HG03354 (cell line): ENCODE results near the gene PRKAB1.
A peak's percentile ranks its signal among the peaks of the same experiment; 100 is the strongest.

Experiments used
- ATAC-seq: cut with Tn5 transposase; IDR thresholded peaks from one replicate; pipeline ENCODE4 v1.9.1; 2021; ENCODE audit warnings: mild to moderate bottlenecking; ENCODE audit not compliant: unreplicated experiment, poor library complexity, severe bottlenecking

Gene PRKAB1

GRCh38 chr12:119681728-119682638 is 14.1 kb downstream of the PRKAB1 start:
- ATAC-seq: peak; percentile 49

GRCh38 chr12:119682639-119683252 is 14.8 kb downstream of the PRKAB1 start:
- ATAC-seq: no peak

GRCh38 chr12:119683413-119683812 is 15.5 kb downstream of the PRKAB1 start:
- no peak for ATAC-seq

DNA sequence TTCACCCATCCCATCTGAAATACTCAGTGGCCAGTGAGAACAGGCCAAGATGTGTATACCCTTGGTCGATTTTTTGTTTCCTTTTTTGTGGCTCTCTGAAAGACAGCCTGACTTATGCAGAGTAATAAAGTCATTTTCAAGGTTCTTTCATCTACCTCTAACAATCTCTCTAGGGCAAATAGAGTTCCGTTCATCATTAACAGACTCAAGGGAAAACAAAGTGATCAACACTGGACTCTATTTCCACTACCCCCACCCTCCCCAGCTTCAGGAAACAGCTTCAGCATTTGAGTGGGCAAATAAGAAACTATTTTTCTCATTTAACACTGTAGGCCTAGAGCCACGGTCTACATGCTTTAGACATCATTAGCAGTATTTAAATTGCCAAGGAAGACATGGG is 15.9 kb downstream of the PRKAB1 start:
- no peak for ATAC-seq

DNA sequence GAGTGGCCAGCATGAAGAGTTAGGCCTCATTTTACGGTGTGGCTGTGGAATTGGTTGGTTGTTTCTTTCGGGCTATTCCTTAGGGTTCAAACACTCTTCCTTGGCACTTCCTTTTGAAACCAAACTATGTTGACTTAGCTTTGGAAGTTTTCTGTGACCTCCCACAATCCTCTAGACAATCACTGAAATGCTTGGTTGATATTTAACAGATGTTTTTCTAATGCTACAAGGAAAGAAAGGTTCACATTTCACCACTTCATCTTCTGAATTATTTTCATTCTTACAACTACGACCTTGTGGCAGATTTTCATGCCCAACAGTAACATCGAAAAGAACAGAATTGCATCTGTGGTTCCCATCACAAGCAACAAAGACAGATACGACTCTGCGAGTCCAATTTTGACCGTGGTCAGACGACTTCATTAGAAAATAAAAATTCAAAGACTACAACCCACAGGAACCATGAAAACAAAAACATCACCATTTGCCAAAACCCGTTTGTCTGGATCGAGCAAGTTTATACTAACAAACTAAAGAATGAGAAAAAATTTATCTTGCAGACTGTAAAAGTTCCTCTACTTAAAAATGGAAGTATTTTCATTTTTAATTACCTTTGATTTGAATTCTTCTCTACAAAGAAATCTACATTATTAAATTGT is 16.9 kb downstream of the PRKAB1 start:
- no peak for ATAC-seq

DNA sequence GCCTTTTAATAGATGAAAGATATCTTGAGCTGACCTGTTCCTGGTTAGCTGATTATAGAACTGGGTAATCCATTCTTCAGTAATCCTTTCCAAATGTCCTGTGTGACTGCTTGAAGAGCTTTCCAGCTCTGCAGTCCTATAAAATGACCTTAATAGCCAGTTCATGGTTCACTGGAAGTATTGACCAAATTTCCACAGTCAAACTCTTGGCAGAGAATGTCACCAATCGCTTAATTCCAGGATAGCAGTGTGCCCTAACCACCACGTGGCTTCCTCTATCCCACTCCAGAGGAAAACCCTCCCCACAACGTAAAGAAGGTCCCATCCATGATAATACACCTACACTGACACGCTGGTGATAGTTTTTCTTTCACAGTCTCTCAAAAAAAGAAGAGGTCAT is 17.4 kb downstream of the PRKAB1 start:
- no peak for ATAC-seq

GRCh38 chr12:119686355-119686754 is 18.4 kb downstream of the PRKAB1 start:
- no peak for ATAC-seq

DNA sequence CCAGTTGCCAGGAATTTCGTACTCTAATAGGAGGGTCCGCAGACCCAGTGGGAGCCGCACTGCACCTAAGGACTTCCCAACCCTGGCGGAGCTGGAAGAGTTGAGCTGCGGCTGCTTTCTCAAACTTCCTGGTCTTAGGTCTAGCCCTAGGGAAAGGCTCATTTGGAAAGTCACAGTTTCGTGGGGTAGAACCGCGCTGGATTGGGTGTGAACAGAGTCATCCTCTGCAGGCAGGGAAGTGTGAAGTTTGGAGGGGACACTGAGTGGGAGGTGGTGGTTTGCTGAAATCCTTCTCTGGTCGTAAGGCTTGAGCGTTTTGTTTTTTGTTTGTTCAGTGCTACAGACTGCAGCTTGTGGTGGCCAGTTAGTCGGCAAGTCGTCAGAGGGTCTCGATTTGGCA is 18.8 kb downstream of the PRKAB1 start:
- no peak for ATAC-seq

GRCh38 chr12:119687406-119687805 is 19.5 kb downstream of the PRKAB1 start:
- ATAC-seq: no peak

GRCh38 chr12:119687879-119688278 is 19.9 kb downstream of the PRKAB1 start:
- ATAC-seq: no peak

DNA sequence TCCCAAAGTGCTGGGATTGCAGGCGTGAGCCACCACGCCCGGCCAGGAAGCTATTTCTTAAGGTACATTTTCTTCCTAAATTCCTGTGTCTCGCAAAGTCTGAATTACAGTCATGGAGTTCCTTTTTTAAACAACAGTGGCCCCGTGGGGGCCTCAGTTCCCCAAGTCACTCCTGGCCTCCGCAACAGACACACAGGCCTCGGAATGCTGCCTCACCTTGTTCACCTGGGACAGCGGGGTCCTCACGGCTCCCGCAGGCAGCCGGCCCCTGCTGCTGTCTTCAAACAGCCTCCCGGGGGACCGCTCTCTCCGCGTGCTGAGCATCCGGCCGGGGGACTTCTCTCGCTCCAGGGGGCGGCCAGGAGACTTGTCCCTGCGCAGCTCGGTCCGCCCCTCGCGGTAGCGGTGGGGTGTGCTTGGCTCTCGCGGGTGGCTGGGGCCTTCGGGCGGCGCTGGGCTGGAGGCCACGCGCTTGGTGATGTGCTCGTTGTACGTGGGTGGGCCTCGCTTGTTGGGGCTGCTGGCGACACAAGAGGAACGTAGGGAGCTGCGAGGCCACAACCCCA is 22.1 kb downstream of the PRKAB1 start:
- ATAC-seq: no peak

DNA sequence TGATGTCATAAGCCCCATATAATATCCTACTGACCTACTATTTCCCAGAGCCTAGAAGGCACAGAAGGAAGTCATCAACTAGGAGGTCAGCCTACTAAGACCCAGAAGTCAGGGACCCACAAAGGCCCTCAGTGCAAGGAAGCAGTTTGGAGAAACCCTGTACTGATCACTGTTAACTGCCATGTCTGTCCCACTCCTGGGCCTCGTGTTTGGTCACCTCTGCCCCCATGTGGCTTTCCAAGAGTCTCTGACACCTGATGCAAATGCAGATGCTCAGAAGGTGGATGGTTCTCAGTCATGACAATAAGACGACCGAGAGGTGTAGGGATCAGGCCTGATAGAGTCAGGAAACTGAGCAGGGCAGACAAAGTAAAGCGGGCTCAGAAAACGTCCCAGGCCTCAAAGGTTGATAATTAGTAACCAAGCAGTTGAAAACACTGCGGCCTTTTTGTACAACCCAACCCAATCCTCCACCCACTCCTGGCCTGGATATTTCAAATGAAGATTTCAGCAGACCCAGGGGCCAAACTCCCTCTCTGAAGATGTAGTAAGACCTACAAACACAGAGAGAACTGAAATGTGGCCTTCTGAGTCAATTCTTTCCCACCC is 23.4 kb downstream of the PRKAB1 start:
- ATAC-seq: no peak

GRCh38 chr12:119692410-119692809 is 24.5 kb downstream of the PRKAB1 start:
- ATAC-seq: no peak

- ATAC-seq: no peak
Observed at GRCh38 chr12:119692997-119693396, 25.1 kb downstream of the PRKAB1 start.

DNA sequence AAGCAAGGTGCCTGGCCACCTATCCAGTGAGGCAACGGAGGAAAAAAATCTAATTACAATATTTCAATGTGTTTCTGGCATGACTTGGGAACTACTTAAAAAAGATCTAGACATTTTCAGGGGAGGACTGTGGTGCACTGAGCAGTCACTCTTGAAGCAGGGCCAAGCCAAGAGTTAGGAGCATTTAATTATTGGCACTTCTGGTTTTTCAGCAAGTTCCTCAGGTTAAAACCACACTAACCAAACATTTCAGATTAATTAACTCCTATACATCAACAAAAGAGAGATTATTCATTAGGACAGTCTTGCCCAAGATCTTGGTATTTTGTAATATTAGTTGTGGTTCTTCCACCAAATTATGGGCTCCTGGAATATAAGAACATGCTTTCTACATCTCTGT is 25.6 kb downstream of the PRKAB1 start:
- ATAC-seq: no peak

DNA sequence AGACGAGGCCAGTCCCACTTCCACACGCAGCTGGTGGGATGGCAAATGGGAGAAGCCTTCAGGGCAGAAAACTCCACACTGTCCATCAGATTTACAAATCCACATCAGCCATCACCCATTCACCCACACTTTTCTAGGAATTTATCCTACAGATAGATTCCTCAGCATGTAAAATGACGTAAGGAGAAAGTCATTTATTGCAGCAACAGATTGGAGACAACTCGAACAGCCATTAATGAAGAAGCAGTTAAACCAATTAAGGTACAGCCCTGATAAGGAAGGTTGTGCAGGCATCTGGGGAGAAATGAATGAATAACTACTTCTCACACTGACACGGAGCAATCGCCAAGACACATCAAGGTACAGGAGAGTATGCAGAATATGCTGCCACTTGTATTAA is 26.2 kb downstream of the PRKAB1 start:
- no peak for ATAC-seq

GRCh38 chr12:119695034-119695433 is 27.1 kb downstream of the PRKAB1 start:
- ATAC-seq: no peak

DNA sequence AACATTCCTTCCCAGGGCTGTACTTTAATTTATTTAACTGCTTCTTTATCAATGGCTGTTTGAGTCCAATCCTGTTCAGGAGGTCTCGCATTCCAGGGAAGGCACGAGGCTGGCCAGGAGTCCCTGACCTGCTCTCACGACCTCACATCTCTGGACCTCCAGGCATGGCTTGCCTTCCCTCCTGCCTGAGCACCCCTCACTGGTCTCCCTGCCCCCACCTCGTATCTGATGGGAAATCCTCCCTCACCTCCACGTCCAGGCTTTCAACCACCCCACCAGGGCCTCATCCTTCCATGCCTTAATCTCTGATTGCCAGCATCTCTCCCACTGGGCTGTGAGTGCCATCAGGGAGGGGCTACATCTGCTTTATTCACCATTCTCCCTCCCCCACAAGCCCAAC is 29.0 kb downstream of the PRKAB1 start:
- ATAC-seq: no peak

GRCh38 chr12:119699199-119699760 is 31.3 kb downstream of the PRKAB1 start:
- no peak for ATAC-seq

- no peak for ATAC-seq
Observed at GRCh38 chr12:119700078-119700477, 32.1 kb downstream of the PRKAB1 start.
